Epithelial cell of prostate (primary cell): ENCODE data around the gene CARS1.

Experiments
- DNase-seq: peaks from one replicate; pipeline ENCODE4 v3.0.0-alpha.2; 2011; ENCODE audit warnings: low read depth, low spot score
- H3K27ac ChIP-seq: fragments of 450-650 bp; 2 replicates; pipeline ENCODE4 v1.5.1; 2017; ENCODE audit warnings: mild to moderate bottlenecking

CARS1 gene

GRCh38 chr11:3042496-3043314, 14.5 kb downstream of the CARS1 start:
- H3K27ac ChIP-seq: no peak overlapping the region
- DNase-seq: no peak

GRCh38 chr11:3041699-3042441, 15.4 kb downstream of the CARS1 start:
- no peak for DNase-seq
- no peak overlapping the region for H3K27ac ChIP-seq

- no peak overlapping the region for H3K27ac ChIP-seq
- DNase-seq: no peak
Measured at GRCh38 chr11:3040881-3041280, 16.3 kb downstream of the CARS1 start.

GRCh38 chr11:3037945-3038271, 19.3 kb downstream of the CARS1 start:
- no peak for DNase-seq

GRCh38 chr11:3037040-3037944, 19.9 kb downstream of the CARS1 start:
- no peak for DNase-seq
- H3K27ac ChIP-seq: peak overlapping the region; percentile 69

More at GRCh38 chr11:3037945-3038271, 19.3 kb downstream of the CARS1 start:
- peak overlapping the region; percentile 69 for H3K27ac ChIP-seq

- no peak for DNase-seq
- H3K27ac ChIP-seq: no peak overlapping the region
Measured at GRCh38 chr11:3036419-3036818, 20.8 kb downstream of the CARS1 start.

GRCh38 chr11:3035333-3035732, 21.9 kb downstream of the CARS1 start:
- H3K27ac ChIP-seq: no peak overlapping the region
- DNase-seq: no peak

GRCh38 chr11:3030289-3031070, 26.7 kb downstream of the CARS1 start:
- DNase-seq: no peak
- H3K27ac ChIP-seq: no peak overlapping the region

- no peak overlapping the region for H3K27ac ChIP-seq
- DNase-seq: no peak
Measured at GRCh38 chr11:3028813-3029212, 28.4 kb downstream of the CARS1 start.

- no peak for DNase-seq
- no peak overlapping the region for H3K27ac ChIP-seq
Measured at GRCh38 chr11:3026803-3027202, 30.4 kb downstream of the CARS1 start.

- no peak for DNase-seq
- peak overlapping the region; percentile 78 for H3K27ac ChIP-seq
Measured at GRCh38 chr11:3022982-3023381, 34.2 kb downstream of the CARS1 start.

- peak overlapping the region; percentile 78 for H3K27ac ChIP-seq
- DNase-seq: no peak
Measured at GRCh38 chr11:3022300-3022967, 34.8 kb downstream of the CARS1 start.

GRCh38 chr11:3021125-3021524, 36.1 kb downstream of the CARS1 start:
- no peak overlapping the region for H3K27ac ChIP-seq
- no peak for DNase-seq

GRCh38 chr11:3020011-3020410, 37.2 kb downstream of the CARS1 start:
- H3K27ac ChIP-seq: no peak overlapping the region
- DNase-seq: no peak

- DNase-seq: no peak
Measured at GRCh38 chr11:3018596-3018995, 38.6 kb downstream of the CARS1 start.

GRCh38 chr11:3016861-3017260, 40.4 kb downstream of the CARS1 start:
- H3K27ac ChIP-seq: no peak overlapping the region
- DNase-seq: no peak

More at GRCh38 chr11:3018596-3018995, 38.6 kb downstream of the CARS1 start:
- no peak overlapping the region for H3K27ac ChIP-seq

- H3K27ac ChIP-seq: no peak overlapping the region
- no peak for DNase-seq
Measured at GRCh38 chr11:3015796-3016195, 41.4 kb downstream of the CARS1 start.

GRCh38 chr11:3014943-3015342, 42.3 kb downstream of the CARS1 start:
- no peak overlapping the region for H3K27ac ChIP-seq
- DNase-seq: no peak
